Measurements from ENCODE around the gene TMEM259. TPM values are rescaled to one million over a fixed set of nuclear protein-coding genes. Genes with fewer than 3 reads are reported as not detected.
A peak's percentile ranks its signal among the peaks of the same experiment; 100 is the strongest.

The TMEM259 gene
- total RNA-seq, 1 donor from 2014 or later, result 31.7 TPM

- H3K36me3 ChIP-seq, result no peaks in the 10 kb centered on the region
- Mint-ChIP-seq H3K27ac (no peak overlapping the region), H3K36me3 (peaks cover 11% of the 10 kb centered on the region), H3K27me3 (ENCODE audit: insufficient read depth, low read depth) (peaks cover 3% of the 10 kb centered on the region), H3K9me3 (no peaks in the 10 kb centered on the region), H3K4me3 (no peak overlapping the region), H3K4me1 (no peaks in the 10 kb centered on the region)
- peaks cover 8% of the 10 kb centered on the region for H3K27me3 ChIP-seq
- H3F3A ChIP-seq (ENCODE audit: low read depth), result peaks cover 16% of the 10 kb centered on the region
- H3K9ac ChIP-seq, result no peak overlapping the region
- no peak overlapping the region for H2AFZ ChIP-seq (replicated peaks)
- H3K4me1 ChIP-seq, result no peaks in the 10 kb centered on the region
- H4K20me1 ChIP-seq (ENCODE audit: low read depth), result peaks cover 16% of the 10 kb centered on the region
- no peak overlapping the region for H3K4me2 ChIP-seq
- TF ChIP-seq EZH2phosphoT487 (IDR thresholded peaks at IDR 0.05) (no peak), EZH2 (IDR thresholded peaks at IDR 0.05) (no peak)
- TF ChIP-seq, protein P1, sequence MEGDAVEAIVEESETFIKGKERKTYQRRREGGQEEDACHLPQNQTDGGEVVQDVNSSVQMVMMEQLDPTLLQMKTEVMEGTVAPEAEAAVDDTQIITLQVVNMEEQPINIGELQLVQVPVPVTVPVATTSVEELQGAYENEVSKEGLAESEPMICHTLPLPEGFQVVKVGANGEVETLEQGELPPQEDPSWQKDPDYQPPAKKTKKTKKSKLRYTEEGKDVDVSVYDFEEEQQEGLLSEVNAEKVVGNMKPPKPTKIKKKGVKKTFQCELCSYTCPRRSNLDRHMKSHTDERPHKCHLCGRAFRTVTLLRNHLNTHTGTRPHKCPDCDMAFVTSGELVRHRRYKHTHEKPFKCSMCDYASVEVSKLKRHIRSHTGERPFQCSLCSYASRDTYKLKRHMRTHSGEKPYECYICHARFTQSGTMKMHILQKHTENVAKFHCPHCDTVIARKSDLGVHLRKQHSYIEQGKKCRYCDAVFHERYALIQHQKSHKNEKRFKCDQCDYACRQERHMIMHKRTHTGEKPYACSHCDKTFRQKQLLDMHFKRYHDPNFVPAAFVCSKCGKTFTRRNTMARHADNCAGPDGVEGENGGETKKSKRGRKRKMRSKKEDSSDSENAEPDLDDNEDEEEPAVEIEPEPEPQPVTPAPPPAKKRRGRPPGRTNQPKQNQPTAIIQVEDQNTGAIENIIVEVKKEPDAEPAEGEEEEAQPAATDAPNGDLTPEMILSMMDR (IDR thresholded peaks at IDR 0.05), result no peak
- no peak for DNase-seq (ENCODE audit: low spot score)
- no peak overlapping the region for H3K27ac ChIP-seq
- no peak overlapping the region for H3K4me3 ChIP-seq
- H3K9me3 ChIP-seq (ENCODE audit: low read depth), result no peaks in the 10 kb centered on the region
- H3K79me2 ChIP-seq (ENCODE audit: low read depth), result peaks cover 2% of the 10 kb centered on the region
Observed at GRCh38 chr19:990746-991145, 30.2 kb downstream of the TMEM259 start.

GRCh38 chr19:990119-990571, 30.8 kb downstream of the TMEM259 start:
- no peak overlapping the region for H3K27ac ChIP-seq
- Mint-ChIP-seq H3K4me1 (no peaks in the 10 kb centered on the region), H3K27me3 (ENCODE audit: insufficient read depth, low read depth) (peaks cover 6% of the 10 kb centered on the region), H3K9me3 (no peaks in the 10 kb centered on the region), H3K36me3 (peaks cover 11% of the 10 kb centered on the region), H3K4me3 (no peak overlapping the region), H3K27ac (no peak overlapping the region)
- H2AFZ ChIP-seq (replicated peaks), result no peak overlapping the region
- peaks cover 19% of the 10 kb centered on the region for H3F3A ChIP-seq (ENCODE audit: low read depth)
- peaks cover 16% of the 10 kb centered on the region for H4K20me1 ChIP-seq (ENCODE audit: low read depth)
- no peaks in the 10 kb centered on the region for H3K9me3 ChIP-seq (ENCODE audit: low read depth)
- H3K27me3 ChIP-seq, result peaks cover 2% of the 10 kb centered on the region
- peaks cover under 1% of the 10 kb centered on the region for H3K4me1 ChIP-seq
- TF ChIP-seq EZH2 (IDR thresholded peaks at IDR 0.05) (no peak), EZH2phosphoT487 (IDR thresholded peaks at IDR 0.05) (no peak)
- TF ChIP-seq, protein P1 (IDR thresholded peaks at IDR 0.05), result no peak
- no peak overlapping the region for H3K4me2 ChIP-seq
- H3K4me3 ChIP-seq, result no peak overlapping the region
- no peaks in the 10 kb centered on the region for H3K36me3 ChIP-seq
- DNase-seq (ENCODE audit: low spot score), result peak; percentile 30
- no peak overlapping the region for H3K9ac ChIP-seq
- H3K79me2 ChIP-seq (ENCODE audit: low read depth), result peaks cover 8% of the 10 kb centered on the region

GRCh38 chr19:989381-990081, 31.4 kb downstream of the TMEM259 start:
- no peak overlapping the region for H3K27ac Mint-ChIP-seq
- Histone ChIP-seq H3K36me3 (no peaks in the 10 kb centered on the region), H3K4me3 (no peak overlapping the region)

More at GRCh38 chr19:989381-990081, 31.4 kb downstream of the TMEM259 start:
- Mint-ChIP-seq H3K27me3 (ENCODE audit: insufficient read depth, low read depth) (peaks cover 8% of the 10 kb centered on the region), H3K36me3 (peaks cover 11% of the 10 kb centered on the region), H3K9me3 (no peaks in the 10 kb centered on the region), H3K4me3 (no peak overlapping the region), H3K4me1 (peaks cover 5% of the 10 kb centered on the region)
- Histone ChIP-seq H3K79me2 (ENCODE audit: low read depth) (peaks cover 13% of the 10 kb centered on the region), H3K4me1 (peaks cover 4% of the 10 kb centered on the region), H3K9me3 (ENCODE audit: low read depth) (no peaks in the 10 kb centered on the region), H3F3A (ENCODE audit: low read depth) (peaks cover 19% of the 10 kb centered on the region), H3K27me3 (no peaks in the 10 kb centered on the region), H2AFZ (replicated peaks) (no peak overlapping the region), H4K20me1 (ENCODE audit: low read depth) (peaks cover 13% of the 10 kb centered on the region), H3K4me2 (no peak overlapping the region), H3K9ac (no peak overlapping the region), H3K27ac (no peak overlapping the region)
- TF ChIP-seq EZH2 (IDR thresholded peaks at IDR 0.05) (no peak), EZH2phosphoT487 (IDR thresholded peaks at IDR 0.05) (no peak)
- TF ChIP-seq, protein P1 (IDR thresholded peaks at IDR 0.05), result peak; percentile 39
- DNase-seq (ENCODE audit: low spot score), result no peak

Data from neural progenitor cell (in vitro differentiated cells).